Activated CD4-positive, alpha-beta T cell treated with anti-CD3 and anti-CD28 coated beads, Interleukin-2, amount 50 U/mL, for 24 hours (primary cell): ENCODE data around the gene HMGCS1.
A peak's percentile ranks its signal among the peaks of the same experiment; 100 is the strongest.
"Not testable (repeated sequence)": the region's sequence is repeated elsewhere in the genome, so short reads cannot be mapped to it uniquely, and the experiment has no call there.

ENCODE experiments used
- DNase-seq, 2 donors: peaks; one replicate each; pipeline ENCODE4 v3.0.0-alpha.2; 2020; ENCODE audit warnings: low read depth in 1 of 2, low spot score in 1 of 2

The HMGCS1 gene

DNA sequence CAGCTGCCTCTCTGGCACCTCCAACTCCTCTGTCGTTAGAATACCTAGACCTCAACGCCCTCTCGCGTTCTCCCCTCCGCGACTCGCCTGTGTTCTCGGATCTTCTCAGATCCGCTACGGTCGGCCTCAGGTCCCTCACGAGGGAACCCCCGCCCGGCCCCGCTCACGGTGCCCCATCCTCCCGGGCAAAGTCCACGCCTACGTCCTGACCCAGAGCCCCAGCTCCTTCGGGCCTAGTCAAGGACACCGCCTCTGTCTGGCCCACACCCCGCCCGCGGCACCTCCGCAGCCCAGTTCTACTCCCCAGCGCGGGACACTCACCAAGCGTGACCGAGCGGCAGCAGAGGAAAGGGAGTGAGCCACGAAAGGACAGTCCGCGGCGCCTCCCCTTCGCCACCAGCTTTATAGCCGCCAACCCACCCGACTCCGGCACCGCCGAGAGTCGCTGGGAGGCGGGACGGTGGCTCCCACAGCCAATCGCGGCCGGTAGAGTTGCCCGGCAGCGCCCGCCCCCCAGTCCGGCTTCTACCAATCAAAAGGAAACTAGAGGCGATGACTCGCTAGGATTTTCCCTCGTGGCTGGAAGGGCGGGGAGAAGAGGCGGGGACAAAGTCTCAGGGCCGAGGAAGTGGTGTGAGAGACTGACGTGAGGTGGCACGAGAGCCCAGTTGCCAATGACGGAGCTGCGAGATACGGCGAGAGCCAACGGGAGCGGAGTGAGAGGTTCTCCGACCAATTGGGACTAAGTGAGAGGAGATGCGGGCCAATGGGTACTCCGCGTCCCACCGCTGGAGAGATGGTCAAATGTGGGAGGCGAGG is at the start of gene HMGCS1:
HMGCS1 (minus strand) TSS at position 378 of the 819 bp plus-strand sequence. CDS start 14,447 bp downstream, outside the sequence.
- peak; percentile 93 to 98 for DNase-seq

GRCh38 chr5:43358726-43359125 is 45.5 kb upstream of the HMGCS1 start:
- no peak for DNase-seq

DNA sequence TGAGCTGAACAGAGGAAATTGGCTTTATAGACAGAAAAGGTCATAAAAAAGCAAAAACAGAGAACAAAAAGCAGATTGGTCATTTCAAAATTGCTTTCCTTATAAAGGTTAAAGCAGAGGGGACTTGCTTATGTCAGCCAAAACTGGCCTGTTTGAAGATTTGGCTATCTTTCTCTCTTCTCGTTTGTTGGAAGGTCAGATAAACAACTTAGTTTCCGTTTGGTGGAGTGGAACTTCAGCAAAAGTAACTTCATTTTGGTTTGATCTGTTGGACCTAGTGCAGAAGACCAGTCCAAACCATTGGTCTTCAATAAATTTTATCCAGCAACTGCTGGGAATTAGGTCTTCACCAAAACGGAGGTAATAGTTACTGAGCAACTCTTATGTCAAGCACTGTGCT is 45.1 kb upstream of the HMGCS1 start:
- no peak for DNase-seq

GRCh38 chr5:43357878-43358281 is 44.7 kb upstream of the HMGCS1 start:
- DNase-seq, result no peak

GRCh38 chr5:43357067-43357466 is 43.9 kb upstream of the HMGCS1 start:
- DNase-seq, result no peak

- DNase-seq, result no peak
Measured at GRCh38 chr5:43354774-43355173, 41.6 kb upstream of the HMGCS1 start.

GRCh38 chr5:43353668-43354067 is 40.5 kb upstream of the HMGCS1 start:
- DNase-seq, result no peak

DNA sequence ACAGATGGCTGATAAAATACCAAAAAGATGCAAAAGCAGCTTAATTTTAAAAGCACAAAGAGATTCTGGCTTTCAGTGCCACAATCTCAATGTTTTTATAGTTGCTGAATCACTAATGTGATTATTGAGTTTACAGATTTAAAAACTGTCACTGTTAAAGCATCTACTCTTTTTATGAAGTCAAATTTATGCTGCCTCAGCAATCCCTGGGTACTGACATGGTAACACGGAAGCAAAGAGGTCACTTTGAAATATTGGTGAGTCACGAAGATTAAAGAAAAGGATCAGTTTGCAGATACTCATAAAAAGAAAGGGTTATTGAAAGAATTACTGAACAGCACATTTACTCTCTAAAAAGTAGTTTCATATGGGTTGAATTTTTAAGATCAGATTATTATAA is 39.7 kb upstream of the HMGCS1 start:
- no peak for DNase-seq

DNA sequence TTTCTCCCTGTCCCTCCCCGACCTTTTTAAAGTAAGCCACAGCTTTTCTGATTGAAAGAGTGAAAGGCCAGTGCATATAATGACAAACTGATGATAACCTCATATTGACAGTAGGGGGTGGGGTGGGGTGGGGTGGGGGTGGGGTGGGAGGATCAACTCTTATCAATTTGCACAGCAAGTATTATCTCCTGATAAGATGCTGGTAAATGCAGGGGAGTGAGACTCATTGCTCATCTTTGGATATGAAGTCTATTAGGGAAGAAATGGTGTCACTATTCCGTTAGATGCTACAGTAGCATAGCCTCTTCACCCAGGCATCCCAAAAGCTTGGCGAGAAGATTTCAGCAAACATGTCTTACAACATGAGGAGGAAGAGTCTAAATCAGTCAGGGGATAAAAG is 38.9 kb upstream of the HMGCS1 start:
- no peak for DNase-seq

DNA sequence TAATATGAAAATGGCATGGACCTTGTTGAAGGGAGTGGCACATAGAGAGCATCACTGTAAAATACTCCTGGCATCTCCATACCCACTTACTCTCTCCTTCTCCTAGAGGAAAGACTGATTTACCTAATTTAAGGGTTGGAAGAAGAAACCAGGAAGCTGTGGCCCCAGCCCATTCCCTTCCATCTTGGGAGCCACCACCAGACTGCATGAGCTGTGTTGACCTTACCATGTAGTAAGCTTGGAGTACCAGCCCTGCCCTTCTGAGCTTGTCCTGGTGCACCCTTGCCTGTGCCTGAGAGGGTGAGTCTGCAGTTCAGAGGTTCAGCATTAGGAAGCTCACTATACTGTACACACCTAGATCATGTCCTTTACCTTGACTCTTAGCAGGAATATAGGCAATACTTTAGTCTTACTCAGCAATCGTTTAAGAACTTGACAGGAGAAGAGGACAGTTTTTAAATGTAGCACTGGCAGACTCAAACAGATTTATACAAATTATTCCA is 35.7 kb upstream of the HMGCS1 start:
- no peak for DNase-seq

DNA sequence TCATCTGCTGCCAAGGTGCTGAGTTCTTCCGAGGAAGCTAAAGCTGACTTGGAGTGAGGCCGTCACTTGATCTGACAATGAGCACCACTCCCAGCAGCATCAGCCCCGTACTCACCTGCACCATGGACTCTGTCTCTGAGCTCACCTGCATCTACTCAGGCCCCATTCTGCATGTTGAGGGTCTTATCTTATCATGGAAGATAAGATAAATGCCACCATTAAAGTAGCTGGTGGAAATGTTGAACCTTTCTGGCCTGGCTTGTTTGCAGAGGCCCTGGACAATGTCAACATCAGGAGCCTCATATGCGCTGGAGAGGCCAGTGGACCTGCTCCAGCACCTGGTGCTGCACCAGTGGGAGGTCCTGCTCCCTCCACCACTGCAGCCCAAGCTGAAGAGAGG is 35.0 kb upstream of the HMGCS1 start:
- DNase-seq, result no peak

GRCh38 chr5:43338862-43339261 is 25.6 kb upstream of the HMGCS1 start:
- DNase-seq, result no peak

GRCh38 chr5:43336159-43336558 is 22.9 kb upstream of the HMGCS1 start:
- peak in 1 of 2 donors; percentile 35 for DNase-seq

DNA sequence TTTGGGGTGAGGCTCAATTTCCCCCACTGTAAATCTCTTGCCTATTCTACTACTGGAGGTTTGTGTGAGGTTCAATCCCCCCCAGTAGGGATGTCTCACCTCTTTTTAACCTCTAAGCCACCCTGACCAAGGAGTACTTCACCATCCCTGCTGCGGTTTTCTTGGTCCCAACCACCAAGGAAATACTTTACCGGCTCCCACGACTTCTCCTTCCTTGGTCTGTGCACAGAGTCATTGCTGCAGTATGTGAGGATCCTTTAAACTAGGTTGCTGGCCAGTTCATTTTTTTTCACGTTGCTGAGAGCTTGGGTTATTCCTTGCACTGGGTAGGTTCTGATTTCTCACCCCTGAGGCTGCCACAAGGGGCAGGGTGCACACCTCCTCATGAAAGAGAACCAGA is 22.5 kb upstream of the HMGCS1 start:
- DNase-seq, result no peak

DNA sequence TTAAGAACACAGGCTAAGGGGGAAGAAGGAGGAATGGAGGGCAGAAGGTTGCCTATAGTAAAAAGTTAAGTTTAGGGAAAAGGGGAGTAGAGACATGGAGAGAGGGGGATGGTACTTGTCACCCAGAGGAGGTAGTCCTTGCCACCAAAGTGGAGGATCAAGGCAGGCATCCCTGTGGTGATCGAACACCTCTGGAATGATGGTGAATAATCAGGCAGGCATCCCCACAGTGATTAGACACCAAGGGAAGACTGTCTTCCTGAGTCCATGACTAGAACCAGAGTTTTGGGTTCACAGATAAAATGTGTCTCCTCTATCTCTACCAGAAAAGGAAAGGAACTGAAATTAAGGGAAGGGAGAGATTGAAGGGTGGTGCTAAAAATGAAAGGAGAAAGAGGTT is 19.2 kb upstream of the HMGCS1 start:
- DNase-seq, result no peak

- DNase-seq, result not testable (repeated sequence)
Measured at GRCh38 chr5:43325624-43326023, 12.4 kb upstream of the HMGCS1 start.

- DNase-seq, result not testable (repeated sequence)
Measured at GRCh38 chr5:43323488-43323887, 10.3 kb upstream of the HMGCS1 start.

DNA sequence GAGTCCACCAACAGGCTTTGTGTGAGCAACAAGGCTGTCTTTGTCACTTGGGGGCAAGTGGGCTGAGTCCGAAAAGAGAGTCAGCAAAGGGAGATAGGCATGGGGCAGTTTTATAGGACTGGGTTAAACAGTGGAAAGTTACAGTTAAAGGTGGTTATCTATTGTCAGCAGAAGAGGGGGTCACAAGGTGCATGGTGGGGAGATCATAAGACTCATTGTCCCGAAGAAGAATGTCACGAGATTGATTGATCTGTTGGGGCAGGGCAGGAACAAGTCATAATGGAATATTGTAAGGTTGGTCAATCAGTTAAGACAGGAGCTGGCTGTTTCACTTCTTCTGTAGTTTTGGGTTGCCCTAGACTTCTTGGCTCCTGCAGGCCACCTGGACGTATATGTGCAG is 7.6 kb upstream of the HMGCS1 start:
- no peak for DNase-seq

DNA sequence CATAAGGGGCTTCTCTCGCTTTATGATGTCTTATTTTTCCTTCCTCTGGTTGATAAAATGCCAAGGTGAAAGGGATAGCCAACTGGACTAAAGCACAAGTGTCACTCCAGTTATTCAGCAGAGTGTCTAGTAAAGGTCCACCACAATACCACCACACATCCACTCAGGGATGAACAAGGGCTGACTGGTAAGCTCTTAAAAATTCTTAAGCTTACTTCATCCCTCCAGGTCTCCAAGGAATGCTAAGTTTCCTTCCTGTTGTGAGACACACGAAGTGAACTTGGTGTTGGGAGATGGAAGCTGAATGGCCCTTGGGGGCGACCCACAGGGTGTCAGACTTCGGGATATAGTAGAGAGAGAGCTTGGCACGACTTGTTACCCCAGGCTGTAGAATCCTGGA is 3.2 kb upstream of the HMGCS1 start:
- no peak for DNase-seq

DNA sequence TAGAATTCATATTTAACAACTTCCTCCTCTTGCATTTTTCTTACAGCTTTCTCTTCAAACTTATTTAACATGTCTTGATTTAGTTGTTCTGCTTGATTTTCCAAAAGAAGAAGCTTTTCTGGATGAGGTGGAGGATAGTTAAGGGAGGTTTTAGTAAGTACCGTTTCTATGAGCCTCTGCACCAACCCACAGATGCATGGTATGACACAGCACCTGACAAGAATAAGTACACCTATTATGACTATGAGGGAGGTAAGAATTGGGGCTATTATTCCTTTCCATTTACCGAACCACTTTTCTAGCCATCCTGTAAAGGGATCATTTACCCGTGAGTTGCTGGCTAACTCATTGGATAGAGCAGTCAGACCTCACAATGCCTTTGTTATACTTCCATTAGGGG is 2.5 kb upstream of the HMGCS1 start:
- DNase-seq, result peak in 1 of 2 donors; percentile 30

DNA sequence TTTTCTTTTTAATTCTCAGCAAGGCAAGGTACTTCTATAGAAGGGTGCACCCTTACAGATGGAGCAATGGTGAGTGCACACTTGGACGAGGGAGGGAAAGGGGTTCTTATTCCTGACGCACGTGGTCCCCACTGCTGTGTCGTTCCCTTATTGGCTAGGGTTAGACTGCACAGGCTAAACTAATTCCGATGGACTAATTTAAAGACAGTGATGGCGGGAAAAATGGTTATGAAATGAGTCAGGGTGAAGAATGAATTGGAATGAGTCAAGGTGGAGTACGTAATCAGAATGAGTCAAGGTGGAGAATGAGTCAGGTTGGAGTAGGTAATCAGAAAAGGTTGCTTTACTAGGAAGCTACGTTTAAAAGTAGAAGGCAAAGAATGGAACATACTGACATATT is 2.1 kb upstream of the HMGCS1 start:
- peak; percentile 20 to 64 for DNase-seq

DNA sequence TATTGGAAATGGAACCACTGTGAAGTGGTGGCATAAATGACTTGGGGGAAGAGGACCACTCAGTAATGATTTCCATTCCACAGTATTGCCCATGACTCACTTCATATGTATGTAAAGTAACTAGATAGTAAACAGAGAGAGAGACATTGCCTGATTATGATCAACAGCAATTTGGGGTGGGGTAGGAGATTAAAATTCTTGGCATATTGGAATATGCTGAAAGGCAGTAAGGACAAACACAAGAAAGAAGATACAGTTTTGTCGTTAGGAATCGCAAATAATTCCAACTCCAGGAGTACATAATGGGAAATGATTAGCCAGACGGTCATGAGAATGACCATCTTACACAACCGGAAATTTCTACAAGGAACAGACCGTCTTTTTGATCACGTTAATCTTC is 1.5 kb upstream of the HMGCS1 start:
- no peak for DNase-seq

- DNase-seq, result no peak
Measured at GRCh38 chr5:43313854-43314457, 744 bp upstream of the HMGCS1 start.
